Astrocyte of the spinal cord (primary cell): ENCODE data around the gene ASIC3.
A peak's percentile ranks its signal among the peaks of the same experiment; 100 is the strongest.

Source experiments
- DNase-seq: peaks from one replicate; pipeline ENCODE4 v3.0.0; 2011; ENCODE audit warnings: low read depth, low spot score
- H3K4me3 ChIP-seq: 2 replicates; pipeline ENCODE4 v1.5.1; 2011; ENCODE audit warnings: low read depth, mild to moderate bottlenecking, low read length, moderate library complexity
- CTCF ChIP-seq: IDR thresholded peaks from 2 replicates; pipeline ENCODE4 v1.5.1; 2012; ENCODE audit warnings: low read depth, mild to moderate bottlenecking, low read length, inconsistent platforms
- in situ Hi-C: cut with HindIII; loops from 2 replicates; pipeline ENCODE4 v1.10.0; 2017; ENCODE audit warnings: low sequenced_read_pairs

The ASIC3 gene

GRCh38 chr7:151083824-151084160, 35.5 kb downstream of the ASIC3 start:
- TF ChIP-seq CTCF = no peak
- DNase-seq = no peak
- in situ Hi-C loops = no loop called here
- H3K4me3 ChIP-seq = peak overlapping the region; percentile 76

- no peak for TF ChIP-seq CTCF
- in situ Hi-C loops = no loop called here
- H3K4me3 ChIP-seq = no peak overlapping the region
- no peak for DNase-seq
Measured at GRCh38 chr7:151085329-151085690, 37.0 kb downstream of the ASIC3 start.

- peak; percentile 77 for DNase-seq
- TF ChIP-seq CTCF = no peak
- peak within 1 kb of the TSS; percentile 74 for H3K4me3 ChIP-seq
- in situ Hi-C loops = no loop called here
Measured at GRCh38 chr7:151085691-151086620, 37.6 kb downstream of the ASIC3 start, which contains the start of gene AGAP3. AGAP3 (plus strand) TSS chr7:151086475; CDS start chr7:151086742, 267 bp downstream.

GRCh38 chr7:151086802-151087244, 38.5 kb downstream of the ASIC3 start:
- DNase-seq = peak; percentile 30
- in situ Hi-C loops = no loop called here
- no peak for TF ChIP-seq CTCF
- peak overlapping the region; percentile 74 for H3K4me3 ChIP-seq

- in situ Hi-C loops = no loop called here
- peak; percentile 44 for DNase-seq
- TF ChIP-seq CTCF = peak; percentile 18
Measured at GRCh38 chr7:151087245-151088018, 39.1 kb downstream of the ASIC3 start.

GRCh38 chr7:151088019-151088855, 39.9 kb downstream of the ASIC3 start:
- DNase-seq = peak; percentile 34
- in situ Hi-C loops = no loop called here
- H3K4me3 ChIP-seq = peak overlapping the region; percentile 74
- no peak for TF ChIP-seq CTCF

More at GRCh38 chr7:151087245-151088018, 39.1 kb downstream of the ASIC3 start:
- H3K4me3 ChIP-seq = peak overlapping the region; percentile 74
